Measurements from ENCODE around the gene MEGF11. TPM values are rescaled to one million over a fixed set of nuclear protein-coding genes. Genes with fewer than 3 reads are reported as not detected.

MEGF11 gene
- total RNA-seq, 3 donors from 2014 or later (not counting 1 experiment from before 2014, with no cell fraction given): not detected

DNA sequence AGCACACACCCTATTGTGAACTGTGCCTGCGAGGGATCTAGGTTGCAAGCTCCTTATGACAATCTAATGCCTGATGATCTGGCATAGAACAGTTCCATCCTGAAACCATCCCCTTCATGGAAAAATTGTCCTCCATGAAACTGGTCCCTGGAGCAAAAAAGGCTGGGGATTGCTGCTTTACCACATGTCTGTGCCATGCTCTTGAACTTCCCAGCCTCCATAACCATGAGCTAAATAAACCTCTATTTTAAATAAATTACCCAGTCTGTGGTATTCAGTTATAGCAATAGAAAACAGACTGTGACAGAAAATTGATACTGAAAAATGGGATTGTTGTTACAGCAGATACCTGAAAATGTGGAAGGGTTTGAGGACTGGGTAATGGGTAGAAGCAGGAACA lies 221.5 kb downstream of the MEGF11 start:
- no peak overlapping the region for H3K4me3 Mint-ChIP-seq
- H3K27me3 Mint-ChIP-seq (ENCODE audit: low read depth in 2 of 2): peaks cover 25 to 40% of the 10 kb centered on the region in 2 donors
- DNase-seq: no peak
- no peak overlapping the region for H3K27ac Mint-ChIP-seq
- no peaks in the 10 kb centered on the region for H3K36me3 ChIP-seq (ENCODE audit: control insufficient read depth, insufficient read depth, low read length)
- no peaks in the 10 kb centered on the region for H3K4me1 Mint-ChIP-seq
- H3K4me1 ChIP-seq (ENCODE audit: control insufficient read depth, insufficient read depth, low read length): no peaks in the 10 kb centered on the region
- no peak for TF ChIP-seq CTCF (IDR thresholded peaks at IDR 0.05)
- no peak overlapping the region for H3K27ac ChIP-seq (ENCODE audit: low read length)
- H3K36me3 Mint-ChIP-seq: no peaks in the 10 kb centered on the region
- no peak overlapping the region for H3K4me3 ChIP-seq (ENCODE audit: low read length)
- H3K27me3 ChIP-seq (ENCODE audit: control insufficient read depth, insufficient read depth, low read length): no peaks in the 10 kb centered on the region
- intact Hi-C loops (cut with micrococcal nuclease): no loop called here
- no peak for ATAC-seq
- no peaks in the 10 kb centered on the region for H3K9me3 ChIP-seq (ENCODE audit: control insufficient read depth, insufficient read depth, low read length)
- no peaks in the 10 kb centered on the region for H3K9me3 Mint-ChIP-seq
- WGBS (ENCODE audit: insufficient coverage): 87% methylated on average over 1 of the region's 1 CpG

- no peaks in the 10 kb centered on the region for H3K4me1 ChIP-seq (ENCODE audit: control insufficient read depth, insufficient read depth, low read length)
- no peak for DNase-seq
- no peak overlapping the region for H3K4me3 ChIP-seq (ENCODE audit: low read length)
- H3K27ac ChIP-seq (ENCODE audit: low read length): no peak overlapping the region
- Mint-ChIP-seq H3K4me3 (no peak overlapping the region), H3K9me3 (no peaks in the 10 kb centered on the region), H3K27me3 (ENCODE audit: low read depth in 2 of 2) (peaks cover 20 to 26% of the 10 kb centered on the region in 2 donors), H3K27ac (no peak overlapping the region), H3K36me3 (no peaks in the 10 kb centered on the region), H3K4me1 (no peaks in the 10 kb centered on the region)
- H3K27me3 ChIP-seq (ENCODE audit: control insufficient read depth, insufficient read depth, low read length): no peaks in the 10 kb centered on the region
- no peak for ATAC-seq
- TF ChIP-seq CTCF (IDR thresholded peaks at IDR 0.05): no peak
- H3K36me3 ChIP-seq (ENCODE audit: control insufficient read depth, insufficient read depth, low read length): no peaks in the 10 kb centered on the region
- H3K9me3 ChIP-seq (ENCODE audit: control insufficient read depth, insufficient read depth, low read length): no peaks in the 10 kb centered on the region
- intact Hi-C loops (cut with micrococcal nuclease): no loop called here
- 87% methylated on average over 4 of the region's 4 CpGs for WGBS (ENCODE audit: insufficient coverage)
These were observed 222.9 kb downstream of the MEGF11 start for GRCh38 chr15:66030650-66031049.

DNA sequence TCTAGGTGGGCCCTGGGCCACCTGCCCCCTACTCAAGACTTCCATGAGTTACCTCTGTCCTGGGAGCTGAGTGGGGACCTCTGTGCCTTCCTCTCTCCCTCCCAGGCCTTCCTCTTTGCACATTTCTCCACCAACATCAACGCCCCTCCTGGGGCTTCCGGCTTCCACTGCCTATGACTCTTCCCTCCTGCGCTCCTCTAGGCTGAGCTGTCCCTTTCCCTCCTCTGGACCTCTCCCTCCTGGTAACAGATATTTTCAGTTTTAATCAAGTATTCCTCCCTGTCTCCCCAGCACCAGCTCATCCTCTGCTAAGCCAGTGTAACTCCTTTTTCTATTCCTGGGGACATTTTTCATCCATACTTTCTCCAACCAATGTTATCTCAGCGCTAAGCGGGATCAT lies 223.9 kb downstream of the MEGF11 start:
- Histone ChIP-seq H3K4me1 (ENCODE audit: control insufficient read depth, insufficient read depth, low read length) (no peaks in the 10 kb centered on the region), H3K36me3 (ENCODE audit: control insufficient read depth, insufficient read depth, low read length) (no peaks in the 10 kb centered on the region), H3K27me3 (ENCODE audit: control insufficient read depth, insufficient read depth, low read length) (no peaks in the 10 kb centered on the region), H3K27ac (ENCODE audit: low read length) (no peak overlapping the region), H3K9me3 (ENCODE audit: control insufficient read depth, insufficient read depth, low read length) (no peaks in the 10 kb centered on the region), H3K4me3 (ENCODE audit: low read length) (no peak overlapping the region)
- intact Hi-C loops (cut with micrococcal nuclease): no loop called here
- Mint-ChIP-seq H3K27ac (no peak overlapping the region), H3K36me3 (no peaks in the 10 kb centered on the region), H3K4me3 (no peak overlapping the region), H3K27me3 (ENCODE audit: low read depth in 2 of 2) (peaks cover 16 to 22% of the 10 kb centered on the region in 2 donors), H3K4me1 (no peaks in the 10 kb centered on the region), H3K9me3 (no peaks in the 10 kb centered on the region)
- TF ChIP-seq CTCF (IDR thresholded peaks at IDR 0.05): no peak
- ATAC-seq (no peak), DNase-seq (no peak)
- 86% methylated on average over 5 of the region's 5 CpGs for WGBS (ENCODE audit: insufficient coverage)

- Mint-ChIP-seq H3K36me3 (no peaks in the 10 kb centered on the region), H3K27ac (no peak overlapping the region), H3K4me3 (no peak overlapping the region), H3K27me3 (ENCODE audit: low read depth in 2 of 2) (peaks cover 14 to 18% of the 10 kb centered on the region in 2 donors), H3K9me3 (no peaks in the 10 kb centered on the region), H3K4me1 (no peaks in the 10 kb centered on the region)
- H3K27ac ChIP-seq (ENCODE audit: low read length): no peak overlapping the region
- no peak for ATAC-seq
- no peak for TF ChIP-seq CTCF (IDR thresholded peaks at IDR 0.05)
- H3K4me3 ChIP-seq (ENCODE audit: low read length): no peak overlapping the region
- H3K27me3 ChIP-seq (ENCODE audit: control insufficient read depth, insufficient read depth, low read length): peaks cover 2% of the 10 kb centered on the region
- WGBS (ENCODE audit: insufficient coverage): 43% methylated on average over 5 of the region's 5 CpGs
- intact Hi-C loops (cut with micrococcal nuclease): no loop called here
- no peaks in the 10 kb centered on the region for H3K4me1 ChIP-seq (ENCODE audit: control insufficient read depth, insufficient read depth, low read length)
- no peak for DNase-seq
- no peaks in the 10 kb centered on the region for H3K9me3 ChIP-seq (ENCODE audit: control insufficient read depth, insufficient read depth, low read length)
- no peaks in the 10 kb centered on the region for H3K36me3 ChIP-seq (ENCODE audit: control insufficient read depth, insufficient read depth, low read length)
These were observed 226.2 kb downstream of the MEGF11 start for GRCh38 chr15:66027268-66027805.
